Measurements from ENCODE around the gene ATP1A2.

Gene ATP1A2

DNA sequence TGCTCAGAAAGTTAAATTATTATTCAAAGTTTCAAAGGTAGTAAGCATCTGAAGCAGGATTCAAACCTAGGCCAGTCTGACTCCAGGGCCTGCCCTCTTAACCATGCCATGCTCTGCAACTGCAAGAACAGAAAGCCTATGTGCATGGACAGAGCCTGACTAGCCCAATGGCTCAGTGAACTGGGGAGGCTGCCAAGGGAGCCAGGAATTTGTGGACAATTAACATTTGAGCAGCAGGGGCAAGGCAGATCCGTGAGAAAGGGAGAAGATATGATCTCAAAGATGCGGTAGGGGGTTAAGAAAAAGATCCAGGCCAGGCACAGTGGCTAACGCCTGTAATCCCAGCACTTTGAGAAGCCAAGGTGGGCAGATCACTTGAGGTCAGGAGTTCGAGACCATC lies 29.4 kb downstream of the ATP1A2 start:
- no peak for DNase-seq (ENCODE audit: low spot score)

DNA sequence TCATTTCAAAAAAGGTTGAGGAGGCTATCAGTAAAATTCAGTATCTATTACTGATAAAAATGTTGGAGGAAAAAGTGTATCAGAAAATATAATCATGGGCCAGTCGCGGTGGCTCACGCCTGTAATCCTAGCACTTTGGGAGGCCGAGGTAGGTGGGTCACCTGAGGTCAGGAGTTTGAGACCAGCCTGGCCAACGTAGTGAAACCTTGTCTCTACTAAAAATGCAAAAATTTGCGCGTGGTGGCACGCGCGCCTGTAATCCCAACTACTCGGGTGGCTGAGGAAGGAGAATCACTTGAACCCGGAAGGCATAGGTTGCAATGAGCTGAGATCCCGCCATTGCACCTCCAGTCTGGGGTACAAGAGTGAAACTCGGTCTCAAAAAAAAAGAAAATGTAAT lies 30.5 kb downstream of the ATP1A2 start:
- DNase-seq (ENCODE audit: low spot score) = no peak

DNA sequence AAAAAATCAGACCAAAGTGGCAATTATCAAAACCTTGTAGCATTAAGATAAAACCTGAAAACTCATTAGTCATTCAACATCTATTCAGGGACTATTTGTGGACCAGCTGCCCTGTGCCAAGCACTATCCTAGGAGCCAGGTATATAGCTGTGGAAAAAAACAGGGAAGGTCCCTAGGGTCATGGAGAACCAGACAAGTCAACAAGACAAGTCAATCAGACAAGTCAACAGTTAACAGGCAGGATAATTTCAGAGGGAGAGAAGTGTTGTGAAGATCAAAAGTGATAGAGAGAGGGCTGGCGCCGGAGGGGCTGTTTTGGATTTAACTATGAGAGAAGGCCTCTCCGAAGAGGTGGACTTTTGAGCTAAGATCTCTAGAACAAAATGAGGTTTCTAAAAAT lies 32.6 kb downstream of the ATP1A2 start:
- DNase-seq (ENCODE audit: low spot score) = no peak

DNA sequence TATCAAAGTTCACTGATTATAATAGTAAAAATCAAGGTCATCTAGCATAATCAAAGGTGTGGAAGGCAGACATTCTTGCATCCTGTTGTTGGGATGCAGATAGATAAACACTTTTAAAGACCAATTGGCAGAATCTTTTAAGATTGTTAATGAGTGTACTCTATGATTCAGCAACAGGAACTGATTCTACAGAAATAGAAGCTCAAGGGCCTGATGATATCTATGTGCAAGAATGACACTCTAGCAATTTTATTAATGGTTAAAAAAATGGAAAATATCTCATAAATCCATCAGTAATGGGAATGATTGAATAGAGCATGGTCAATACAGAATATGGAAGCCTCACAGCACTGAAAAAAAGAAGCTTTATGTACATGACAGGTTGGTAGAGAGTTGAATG lies 33.7 kb downstream of the ATP1A2 start:
- DNase-seq (ENCODE audit: low spot score) = no peak

DNA sequence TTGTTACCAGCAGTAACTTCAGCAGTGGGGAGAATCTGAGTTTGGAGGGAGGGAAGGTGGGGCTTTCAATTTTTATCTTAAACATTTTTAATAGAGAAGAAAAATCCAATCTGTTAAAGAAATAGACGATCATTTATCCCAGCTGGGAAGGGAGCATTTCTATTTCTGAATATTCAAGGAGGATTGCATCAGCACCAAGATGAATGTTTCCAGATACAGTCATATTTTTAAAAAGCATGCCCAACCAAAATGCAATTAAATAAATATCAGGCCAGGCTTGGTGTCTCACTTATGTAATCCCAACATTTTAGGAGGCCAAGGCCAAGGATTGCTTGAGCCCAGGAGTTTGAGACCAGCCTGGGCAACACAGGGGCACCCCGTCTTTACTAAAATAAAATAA lies 34.2 kb downstream of the ATP1A2 start:
- DNase-seq (ENCODE audit: low spot score) = no peak

DNA sequence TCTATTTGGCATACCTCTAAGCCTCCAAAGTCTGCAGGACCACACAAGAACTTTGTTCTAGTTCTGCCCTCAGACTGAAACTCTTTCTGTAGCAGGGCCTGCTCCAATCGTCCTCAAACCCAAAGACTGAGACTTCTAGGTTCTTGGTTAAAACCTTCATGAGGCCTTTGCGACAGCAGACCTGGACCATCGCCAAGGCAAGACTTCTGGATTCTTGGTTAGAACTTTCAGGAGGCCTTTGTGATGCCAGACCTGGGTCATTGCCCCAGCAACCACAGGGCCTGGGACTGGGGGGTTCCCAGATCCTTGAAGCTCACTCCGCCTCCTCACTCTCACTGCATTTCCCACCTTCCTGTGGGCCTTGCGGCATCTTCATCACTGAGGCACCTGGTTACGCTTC lies 35.7 kb downstream of the ATP1A2 start, which contains the start of gene ATP1A4:
Gene ATP1A4, plus strand, starts transcription at position 301 of the 400 bp plus-strand sequence. CDS start 438 bp downstream, outside the sequence.
- DNase-seq (ENCODE audit: low spot score) = no peak

DNA sequence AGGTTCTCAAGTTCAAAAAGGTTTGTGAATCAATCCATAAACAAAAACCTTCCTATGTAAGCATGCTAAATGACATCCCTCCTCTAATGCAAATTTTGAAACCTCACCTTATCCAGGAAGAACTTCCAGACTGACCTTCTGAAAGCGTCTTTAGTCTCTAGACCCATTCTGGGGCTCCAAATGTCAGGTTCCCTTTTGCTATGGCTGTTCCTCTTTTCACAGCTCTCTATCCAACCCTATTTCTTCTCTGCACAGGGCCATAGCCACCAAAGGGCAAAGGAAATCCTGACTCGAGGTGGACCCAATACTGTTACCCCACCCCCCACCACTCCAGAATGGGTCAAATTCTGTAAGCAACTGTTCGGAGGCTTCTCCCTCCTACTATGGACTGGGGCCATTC lies 39.2 kb downstream of the ATP1A2 start:
- DNase-seq (ENCODE audit: low spot score) = no peak

DNA sequence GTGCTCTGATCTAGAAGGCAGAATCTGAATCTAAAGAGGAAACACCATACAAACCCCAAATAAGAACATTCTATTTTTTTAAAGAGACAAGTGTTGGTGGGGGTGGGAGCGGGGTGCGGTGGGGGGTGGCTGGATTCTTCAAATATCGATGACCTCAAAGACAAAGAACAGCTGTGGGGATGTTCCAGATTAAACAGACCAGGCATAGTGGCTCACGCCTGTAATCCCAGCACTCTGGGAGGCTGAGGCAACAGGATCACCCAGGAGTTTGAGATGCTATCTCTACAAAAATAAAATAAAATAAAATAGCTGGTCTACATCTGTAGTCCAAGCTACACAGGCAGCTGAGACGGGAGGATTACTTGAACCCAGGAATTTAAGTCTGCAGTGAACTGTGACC lies 40.8 kb downstream of the ATP1A2 start:
- DNase-seq (ENCODE audit: low spot score) = no peak

DNA sequence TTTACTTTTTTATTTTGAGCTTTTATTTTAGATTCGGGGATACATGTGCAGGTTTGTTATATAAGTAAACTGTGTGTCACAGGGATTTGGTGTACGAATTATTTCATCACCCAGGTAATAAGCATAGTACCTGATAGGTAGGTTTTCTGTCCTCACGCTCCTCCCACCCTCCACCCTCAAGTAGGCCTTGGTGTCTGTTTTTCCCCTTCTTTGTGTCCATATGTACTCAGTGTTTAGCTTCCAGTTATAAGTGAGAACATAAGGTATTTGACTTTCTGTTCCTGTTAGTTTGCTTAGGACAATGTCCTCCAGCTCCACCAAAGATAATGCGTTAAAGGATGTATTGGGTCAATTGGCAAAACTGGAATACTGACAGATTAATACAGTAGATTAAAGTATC lies 41.6 kb downstream of the ATP1A2 start:
- DNase-seq (ENCODE audit: low spot score) = no peak

DNA sequence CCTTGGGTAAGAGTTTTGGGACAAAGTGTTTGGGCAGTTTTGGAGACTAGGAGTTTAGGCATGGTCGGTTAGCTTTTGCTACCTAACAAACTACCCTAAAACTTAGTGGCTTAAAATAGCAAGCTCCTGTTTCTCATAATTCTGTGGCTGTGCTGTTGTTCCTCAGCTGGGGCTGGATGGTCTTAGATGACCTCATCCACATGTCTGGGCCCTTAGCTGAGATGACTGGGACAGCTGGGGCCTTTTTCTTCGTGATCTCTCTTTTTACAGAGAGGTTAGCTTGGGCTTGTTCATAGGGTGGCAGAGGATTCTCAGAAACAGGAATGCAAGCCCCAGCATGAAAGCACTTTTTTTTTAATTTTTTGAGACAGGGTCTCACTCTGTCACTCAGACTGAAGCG lies 42.5 kb downstream of the ATP1A2 start:
- no peak for DNase-seq (ENCODE audit: low spot score)

DNA sequence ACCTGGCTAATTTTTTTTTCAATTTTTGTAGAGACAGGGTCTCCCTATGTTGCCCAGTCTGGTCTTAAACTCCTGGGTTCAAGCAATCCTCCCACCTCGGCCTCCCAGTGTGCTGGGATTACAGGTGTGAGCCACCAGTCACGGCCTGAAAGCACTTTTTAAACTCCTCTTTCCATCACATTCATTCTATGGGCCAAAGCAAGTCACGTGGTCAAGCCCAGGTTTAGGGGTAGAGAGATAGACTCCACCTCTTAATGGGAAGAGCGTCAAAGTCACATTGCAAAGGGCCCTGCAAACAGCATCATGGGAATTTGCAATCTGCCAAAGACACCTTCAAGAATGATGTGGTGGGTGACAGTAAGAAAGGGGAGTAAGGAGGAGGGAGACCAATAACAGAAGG lies 43.0 kb downstream of the ATP1A2 start:
- DNase-seq (ENCODE audit: low spot score) = no peak

DNA sequence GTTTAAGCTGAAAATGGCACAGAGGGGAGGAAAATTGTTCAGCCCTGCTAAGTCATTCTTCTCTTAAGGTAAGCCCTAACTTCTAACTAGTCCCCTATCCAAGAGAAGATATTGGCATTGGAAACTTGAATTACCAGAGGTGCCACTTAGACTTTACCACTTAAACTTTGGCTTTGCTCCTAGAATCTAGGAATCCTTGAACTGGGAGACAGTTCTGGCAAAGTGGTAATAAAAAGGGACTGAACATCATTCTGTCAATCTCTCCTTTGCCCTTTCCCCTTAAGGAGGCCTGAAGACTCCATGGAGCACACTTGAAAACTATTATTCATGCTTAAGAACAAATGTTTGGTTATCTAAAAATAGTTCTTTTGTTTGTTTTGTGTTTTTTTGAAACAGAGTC lies 44.3 kb downstream of the ATP1A2 start:
- DNase-seq (ENCODE audit: low spot score) = no peak

DNA sequence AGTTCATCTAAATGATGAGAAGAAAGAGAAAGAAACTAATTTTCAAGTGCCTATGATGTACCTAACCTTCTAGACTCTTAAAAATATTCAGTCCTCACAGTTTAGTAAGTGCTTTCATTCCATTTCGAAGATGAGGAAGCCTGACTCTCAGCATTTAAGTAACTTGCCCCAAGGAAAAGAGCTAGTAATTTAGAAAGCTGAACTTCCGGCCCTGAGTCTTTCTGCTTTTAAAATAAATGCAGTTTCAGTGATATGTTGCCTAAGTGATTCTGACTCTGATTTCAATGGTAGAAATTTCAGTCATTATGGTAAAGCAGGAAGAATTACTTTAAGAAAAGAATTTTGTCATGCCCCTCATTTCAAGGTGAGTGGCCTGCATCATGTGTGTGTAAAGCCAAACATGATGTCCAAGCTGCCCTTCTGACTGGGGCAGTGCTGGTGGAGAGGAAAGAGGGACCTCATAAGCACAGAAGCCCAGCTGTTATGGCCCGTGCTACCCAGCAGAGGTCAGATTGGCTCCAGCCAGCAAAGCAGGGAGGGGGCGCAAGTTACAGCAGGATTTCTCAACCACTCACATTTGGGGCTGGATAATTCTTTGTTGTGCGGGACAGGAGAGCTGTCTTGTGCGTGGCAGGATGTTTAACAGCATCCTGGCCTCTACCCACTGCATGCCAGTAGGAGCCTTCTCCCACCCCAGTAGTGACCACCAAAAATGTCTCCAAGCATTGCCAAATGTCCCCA lies 46.6 kb downstream of the ATP1A2 start:
- DNase-seq (ENCODE audit: low spot score) = no peak

DNA sequence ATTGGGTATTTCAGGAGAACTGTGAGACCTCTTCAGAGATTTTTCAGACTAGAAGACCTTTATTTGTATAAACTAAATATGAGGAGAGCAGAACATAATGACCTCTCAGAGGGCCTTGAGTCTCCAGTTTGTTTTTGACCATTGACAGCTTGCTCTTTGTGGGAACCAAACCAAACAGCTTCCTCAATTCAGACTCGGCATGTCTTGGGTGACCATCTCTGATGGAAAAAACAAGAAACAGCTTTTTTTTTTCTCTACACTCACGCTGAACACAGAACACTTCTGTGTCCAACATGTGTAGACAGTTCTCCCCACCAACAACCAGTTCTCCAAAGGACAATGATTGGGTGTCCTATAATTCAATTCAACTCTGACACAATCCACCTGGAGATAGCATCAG lies 47.4 kb downstream of the ATP1A2 start:
- no peak for DNase-seq (ENCODE audit: low spot score)

DNA sequence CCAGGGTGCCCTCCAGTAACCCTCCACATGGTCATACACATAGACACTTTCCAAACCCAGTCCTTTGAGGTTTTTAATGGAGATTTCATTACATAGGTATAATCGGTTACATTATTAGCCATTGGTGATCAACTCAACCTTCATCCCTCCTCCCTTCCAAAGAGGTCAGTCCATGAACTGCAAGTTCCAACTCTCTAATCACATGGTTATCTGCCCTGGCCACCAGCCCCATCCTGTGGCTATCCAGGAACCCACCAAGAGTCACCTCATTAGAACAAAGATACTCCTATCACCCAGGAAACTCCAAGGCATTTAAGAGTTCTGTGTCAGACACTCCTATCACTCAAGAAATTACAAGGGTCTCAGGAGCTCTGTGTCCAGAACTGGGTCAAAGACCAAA lies 48.1 kb downstream of the ATP1A2 start:
- no peak for DNase-seq (ENCODE audit: low spot score)

DNA sequence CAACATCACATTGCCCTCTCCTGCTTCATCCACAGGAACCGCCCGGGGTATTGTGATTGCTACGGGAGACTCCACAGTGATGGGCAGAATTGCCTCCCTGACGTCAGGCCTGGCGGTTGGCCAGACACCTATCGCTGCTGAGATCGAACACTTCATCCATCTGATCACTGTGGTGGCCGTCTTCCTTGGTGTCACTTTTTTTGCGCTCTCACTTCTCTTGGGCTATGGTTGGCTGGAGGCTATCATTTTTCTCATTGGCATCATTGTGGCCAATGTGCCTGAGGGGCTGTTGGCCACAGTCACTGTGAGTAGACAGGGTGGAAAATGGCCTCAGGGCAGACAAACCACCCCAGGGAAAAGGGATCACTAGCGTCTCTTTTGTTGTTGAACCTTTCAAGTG lies 48.6 kb downstream of the ATP1A2 start:
- no peak for DNase-seq (ENCODE audit: low spot score)

DNA sequence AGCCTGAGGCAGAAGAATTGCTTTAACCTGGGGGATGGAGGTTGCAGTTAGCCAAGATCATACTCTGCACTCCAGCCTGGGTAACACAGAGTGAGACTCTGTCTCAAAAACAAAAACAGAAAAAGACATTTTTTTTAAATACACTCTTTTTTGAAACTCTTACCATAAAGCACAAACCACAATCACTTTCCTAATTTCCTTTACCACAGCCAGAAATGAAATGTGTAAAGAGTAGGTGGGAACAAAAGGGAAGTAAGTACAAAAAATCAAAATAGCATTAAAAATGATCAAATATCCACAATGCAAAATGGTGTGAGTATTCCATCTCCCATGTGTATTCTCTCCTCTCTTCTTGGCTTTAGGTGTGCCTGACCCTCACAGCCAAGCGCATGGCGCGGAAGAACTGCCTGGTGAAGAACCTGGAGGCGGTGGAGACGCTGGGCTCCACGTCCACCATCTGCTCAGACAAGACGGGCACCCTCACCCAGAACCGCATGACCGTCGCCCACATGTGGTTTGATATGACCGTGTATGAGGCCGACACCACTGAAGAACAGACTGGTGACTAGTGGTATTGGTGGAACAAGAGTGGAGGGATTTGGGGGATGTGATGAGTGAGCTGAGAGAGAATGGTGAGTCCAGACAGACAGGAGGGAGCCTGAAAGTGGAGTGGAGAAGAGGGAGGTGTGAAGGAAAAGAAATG lies 50.8 kb downstream of the ATP1A2 start:
- no peak for DNase-seq (ENCODE audit: low spot score)

DNA sequence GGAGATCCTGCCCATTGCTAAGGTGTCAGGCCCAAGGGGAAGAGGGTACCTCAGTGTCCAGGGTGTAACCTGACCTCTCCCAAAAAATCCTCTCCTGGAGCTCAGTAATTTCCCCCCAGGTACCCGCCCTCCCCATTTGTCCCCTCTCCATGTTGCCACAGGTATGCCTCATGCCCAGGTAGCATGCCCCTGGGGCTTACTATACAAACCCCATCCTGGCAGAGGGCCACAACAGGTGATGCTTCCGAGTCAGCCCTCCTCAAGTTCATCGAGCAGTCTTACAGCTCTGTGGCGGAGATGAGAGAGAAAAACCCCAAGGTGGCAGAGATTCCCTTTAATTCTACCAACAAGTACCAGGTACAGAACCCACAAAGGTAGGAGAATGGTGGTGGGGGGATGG lies 51.5 kb downstream of the ATP1A2 start:
- DNase-seq (ENCODE audit: low spot score) = no peak

DNA sequence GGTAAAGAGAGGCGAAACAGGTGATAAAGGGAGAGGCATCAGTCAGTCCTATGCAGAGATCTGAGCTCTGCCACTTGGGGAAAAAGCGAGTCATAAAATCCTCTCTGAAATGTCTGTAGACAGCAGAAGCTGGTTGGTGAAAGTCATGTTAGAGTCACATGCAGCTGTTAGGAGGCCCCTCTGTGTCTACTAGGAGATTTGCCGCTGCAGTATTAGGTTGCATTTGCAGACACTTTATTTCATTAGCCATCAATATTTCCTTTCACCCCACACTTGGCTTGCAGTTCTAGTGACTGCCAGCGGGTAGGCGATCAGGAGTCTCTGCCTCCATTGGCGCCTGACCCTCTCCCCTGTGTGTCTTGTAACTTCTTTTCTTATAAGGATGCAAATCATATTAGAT lies 52.0 kb downstream of the ATP1A2 start:
- no peak for DNase-seq (ENCODE audit: low spot score)

DNA sequence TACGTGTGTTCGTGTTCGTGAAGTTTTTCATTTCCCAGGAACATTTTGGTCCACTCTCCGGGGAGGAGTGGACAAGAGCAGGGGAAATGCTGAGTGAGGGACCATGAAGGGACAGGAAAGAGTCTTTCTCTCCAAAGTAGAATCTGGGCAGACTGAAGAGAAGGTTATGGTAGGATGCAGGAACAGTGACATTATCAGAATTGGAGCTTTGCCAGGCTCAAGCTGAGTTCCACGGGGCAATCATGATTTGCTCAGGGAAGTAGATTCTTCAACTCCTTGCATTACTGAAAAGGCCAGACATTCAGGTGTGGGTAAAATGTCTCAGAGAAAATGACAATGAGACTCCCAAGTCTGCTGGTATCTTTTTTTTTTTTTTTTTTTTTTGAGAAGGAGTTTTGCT lies 52.5 kb downstream of the ATP1A2 start:
- no peak for DNase-seq (ENCODE audit: low spot score)

DNA sequence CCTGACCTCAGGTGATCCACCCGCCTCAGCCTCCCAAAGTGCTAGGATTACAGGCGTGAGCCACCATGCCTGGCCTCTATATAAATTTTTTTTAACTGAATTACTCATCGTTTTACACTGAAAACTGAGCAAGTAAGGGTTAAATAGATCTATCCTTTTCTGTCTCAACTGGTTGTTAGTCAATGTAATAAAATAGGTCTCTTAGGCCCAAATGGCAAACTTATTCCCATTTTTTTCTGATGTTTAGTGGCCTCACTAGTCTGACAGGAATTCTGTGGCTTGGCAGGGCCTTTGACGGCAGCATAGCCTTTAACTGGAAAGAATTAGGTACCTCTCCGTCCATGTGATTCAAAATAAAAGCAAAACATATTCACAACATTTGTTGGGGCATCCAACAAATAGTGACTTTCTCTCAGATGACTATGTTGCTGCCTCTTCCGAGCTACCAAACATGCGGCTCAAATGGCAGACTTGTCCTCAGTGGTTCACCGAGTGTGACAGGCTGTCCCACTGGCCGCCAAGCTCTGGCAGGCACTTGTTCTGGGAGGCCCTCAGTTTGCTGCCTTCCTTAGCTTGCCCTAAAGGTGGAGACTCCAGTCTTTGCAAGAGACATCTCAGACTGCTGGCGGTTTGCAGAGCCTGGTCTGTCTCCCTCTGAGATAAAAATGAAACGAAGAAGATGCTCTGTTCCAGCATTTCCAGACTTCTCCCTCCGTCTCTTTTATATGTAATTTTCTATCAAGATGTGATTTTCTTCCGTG lies 53.2 kb downstream of the ATP1A2 start:
- no peak for DNase-seq (ENCODE audit: low spot score)

DNA sequence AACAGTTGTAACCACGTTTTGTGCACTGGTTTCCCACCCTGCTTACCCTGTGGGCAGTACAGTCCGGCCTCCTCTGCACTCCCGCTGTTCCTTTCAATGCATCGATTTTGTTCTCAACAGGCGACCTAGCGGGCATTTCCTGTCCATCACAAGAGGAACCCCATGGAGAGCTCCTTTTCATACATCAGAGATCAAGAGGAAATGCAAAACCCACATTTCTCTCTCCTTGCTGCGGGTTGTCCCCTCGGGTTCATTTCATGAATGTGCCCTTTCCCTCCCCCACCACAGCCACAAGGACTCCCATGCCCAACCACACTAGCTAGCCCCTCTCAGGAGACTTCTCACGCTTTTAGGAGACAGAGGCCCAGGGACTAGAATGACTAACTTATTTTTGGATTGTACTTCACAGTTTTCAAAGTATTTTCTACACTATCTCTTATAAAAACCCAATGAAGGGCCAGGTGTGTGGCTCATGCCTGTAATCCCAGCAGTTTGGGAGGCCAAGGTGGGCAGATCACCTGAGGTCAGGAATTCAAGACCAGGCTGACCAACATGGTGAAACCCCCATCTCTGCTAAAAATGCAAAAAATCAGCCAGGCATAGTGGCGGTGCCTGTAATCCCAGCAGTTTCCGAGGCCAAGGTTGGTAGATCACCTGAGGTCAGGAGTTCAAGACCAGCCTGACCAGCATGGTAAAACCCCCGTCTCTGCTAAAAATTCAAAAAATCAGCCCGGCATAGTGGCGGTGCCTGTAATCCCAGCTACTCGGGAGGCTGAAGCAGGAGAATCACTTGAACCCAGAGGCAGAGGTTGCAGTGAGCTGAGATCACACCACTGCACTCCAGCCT lies 54.2 kb downstream of the ATP1A2 start:
- no peak for DNase-seq (ENCODE audit: low spot score)
